ENCODE measurements around the gene TRIOBP.

- TF ChIP-seq, protein P1, sequence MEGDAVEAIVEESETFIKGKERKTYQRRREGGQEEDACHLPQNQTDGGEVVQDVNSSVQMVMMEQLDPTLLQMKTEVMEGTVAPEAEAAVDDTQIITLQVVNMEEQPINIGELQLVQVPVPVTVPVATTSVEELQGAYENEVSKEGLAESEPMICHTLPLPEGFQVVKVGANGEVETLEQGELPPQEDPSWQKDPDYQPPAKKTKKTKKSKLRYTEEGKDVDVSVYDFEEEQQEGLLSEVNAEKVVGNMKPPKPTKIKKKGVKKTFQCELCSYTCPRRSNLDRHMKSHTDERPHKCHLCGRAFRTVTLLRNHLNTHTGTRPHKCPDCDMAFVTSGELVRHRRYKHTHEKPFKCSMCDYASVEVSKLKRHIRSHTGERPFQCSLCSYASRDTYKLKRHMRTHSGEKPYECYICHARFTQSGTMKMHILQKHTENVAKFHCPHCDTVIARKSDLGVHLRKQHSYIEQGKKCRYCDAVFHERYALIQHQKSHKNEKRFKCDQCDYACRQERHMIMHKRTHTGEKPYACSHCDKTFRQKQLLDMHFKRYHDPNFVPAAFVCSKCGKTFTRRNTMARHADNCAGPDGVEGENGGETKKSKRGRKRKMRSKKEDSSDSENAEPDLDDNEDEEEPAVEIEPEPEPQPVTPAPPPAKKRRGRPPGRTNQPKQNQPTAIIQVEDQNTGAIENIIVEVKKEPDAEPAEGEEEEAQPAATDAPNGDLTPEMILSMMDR (IDR thresholded peaks at IDR 0.05), result no peak
- no peak for TF ChIP-seq POLR2A (IDR thresholded peaks at IDR 0.05)
- no peak for TF ChIP-seq POLR2AphosphoS5 (IDR thresholded peaks at IDR 0.05)
Measured at GRCh38 chr22:37713761-37714160, 16.9 kb downstream of the TRIOBP start.
